ENCODE data around the gene KBTBD7.

Gene KBTBD7, protein sequence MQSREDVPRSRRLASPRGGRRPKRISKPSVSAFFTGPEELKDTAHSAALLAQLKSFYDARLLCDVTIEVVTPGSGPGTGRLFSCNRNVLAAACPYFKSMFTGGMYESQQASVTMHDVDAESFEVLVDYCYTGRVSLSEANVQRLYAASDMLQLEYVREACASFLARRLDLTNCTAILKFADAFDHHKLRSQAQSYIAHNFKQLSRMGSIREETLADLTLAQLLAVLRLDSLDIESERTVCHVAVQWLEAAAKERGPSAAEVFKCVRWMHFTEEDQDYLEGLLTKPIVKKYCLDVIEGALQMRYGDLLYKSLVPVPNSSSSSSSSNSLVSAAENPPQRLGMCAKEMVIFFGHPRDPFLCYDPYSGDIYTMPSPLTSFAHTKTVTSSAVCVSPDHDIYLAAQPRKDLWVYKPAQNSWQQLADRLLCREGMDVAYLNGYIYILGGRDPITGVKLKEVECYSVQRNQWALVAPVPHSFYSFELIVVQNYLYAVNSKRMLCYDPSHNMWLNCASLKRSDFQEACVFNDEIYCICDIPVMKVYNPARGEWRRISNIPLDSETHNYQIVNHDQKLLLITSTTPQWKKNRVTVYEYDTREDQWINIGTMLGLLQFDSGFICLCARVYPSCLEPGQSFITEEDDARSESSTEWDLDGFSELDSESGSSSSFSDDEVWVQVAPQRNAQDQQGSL

DNA sequence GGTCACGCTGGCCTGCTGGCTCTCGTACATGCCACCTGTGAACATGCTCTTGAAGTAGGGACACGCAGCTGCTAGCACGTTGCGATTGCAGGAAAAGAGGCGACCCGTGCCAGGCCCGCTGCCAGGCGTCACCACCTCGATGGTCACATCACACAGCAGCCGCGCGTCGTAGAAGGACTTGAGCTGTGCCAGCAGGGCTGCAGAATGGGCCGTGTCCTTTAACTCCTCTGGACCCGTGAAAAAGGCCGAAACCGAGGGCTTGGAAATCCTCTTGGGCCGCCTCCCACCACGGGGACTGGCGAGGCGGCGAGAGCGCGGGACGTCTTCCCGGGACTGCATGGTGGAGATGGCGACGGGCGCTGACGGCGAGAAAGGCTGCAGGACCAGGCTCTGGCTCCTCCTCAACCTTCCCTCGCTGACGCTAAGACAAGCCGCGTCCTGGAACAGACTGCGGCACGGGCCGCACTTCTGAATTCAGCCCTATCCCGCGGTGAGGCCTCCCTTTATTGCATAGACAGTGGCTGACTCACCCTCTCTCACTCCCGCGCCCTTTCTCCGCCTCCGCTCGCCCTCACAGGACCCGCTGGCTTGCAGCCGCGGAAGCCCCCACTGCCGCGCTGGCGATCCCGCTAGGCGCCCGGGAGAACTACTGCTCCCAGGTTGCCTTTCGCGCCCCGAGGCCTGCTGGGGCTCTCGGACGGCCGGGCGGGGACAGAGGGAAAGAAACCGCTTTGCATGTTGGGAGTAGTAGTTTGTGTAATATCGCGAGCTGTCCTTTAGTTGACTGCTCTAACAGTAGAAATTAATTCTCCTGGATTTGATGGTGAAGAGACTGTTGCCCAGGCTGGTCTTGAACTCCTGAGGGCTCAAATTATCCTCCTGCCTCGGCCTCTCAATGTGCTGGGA is at the start of gene KBTBD7:
KBTBD7 (minus strand) TSS at position 651 of the 906 bp plus-strand sequence; CDS start at position 339, 312 bp downstream.
- peak within 1 kb of the TSS; percentile 90 for H3K27ac Mint-ChIP-seq
- H3K9me3 Mint-ChIP-seq: peaks cover 9% of the 10 kb centered on the region
- H3K4me3 Mint-ChIP-seq: peak within 1 kb of the TSS; percentile 83
- peaks cover 44% of the 10 kb centered on the region for H3K4me1 Mint-ChIP-seq (ENCODE audit: low read depth)
- H3K36me3 Mint-ChIP-seq (ENCODE audit: low read depth): peaks cover 3% of the 10 kb centered on the region
- no peaks in the 10 kb centered on the region for H3K27me3 Mint-ChIP-seq

DNA sequence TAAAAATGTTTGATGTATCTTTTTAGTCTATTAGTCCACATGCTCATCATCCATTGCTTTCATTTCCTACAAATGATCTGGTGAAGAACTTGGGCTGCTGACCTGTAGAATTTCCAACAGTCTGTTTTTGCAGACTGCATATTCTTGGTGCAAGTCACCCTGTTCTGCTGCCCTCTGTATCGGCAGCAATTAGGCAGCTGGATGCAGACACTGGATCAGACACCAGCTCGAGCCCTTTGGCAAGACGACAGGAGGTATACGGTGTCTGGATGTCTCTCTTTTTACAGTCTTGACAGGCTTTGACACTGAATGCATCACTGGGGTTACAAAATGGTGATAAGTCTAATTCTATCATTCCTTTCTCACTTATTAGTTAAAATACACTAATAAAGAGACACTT is 47.3 kb upstream of the KBTBD7 start:
- H3K9me3 Mint-ChIP-seq: no peaks in the 10 kb centered on the region
- peak overlapping the region; percentile 12 for H3K27ac Mint-ChIP-seq
- H3K27me3 Mint-ChIP-seq: no peaks in the 10 kb centered on the region
- H3K36me3 Mint-ChIP-seq (ENCODE audit: low read depth): peaks cover 43% of the 10 kb centered on the region
- H3K4me1 Mint-ChIP-seq (ENCODE audit: low read depth): no peaks in the 10 kb centered on the region
- H3K4me3 Mint-ChIP-seq: no peak overlapping the region

DNA sequence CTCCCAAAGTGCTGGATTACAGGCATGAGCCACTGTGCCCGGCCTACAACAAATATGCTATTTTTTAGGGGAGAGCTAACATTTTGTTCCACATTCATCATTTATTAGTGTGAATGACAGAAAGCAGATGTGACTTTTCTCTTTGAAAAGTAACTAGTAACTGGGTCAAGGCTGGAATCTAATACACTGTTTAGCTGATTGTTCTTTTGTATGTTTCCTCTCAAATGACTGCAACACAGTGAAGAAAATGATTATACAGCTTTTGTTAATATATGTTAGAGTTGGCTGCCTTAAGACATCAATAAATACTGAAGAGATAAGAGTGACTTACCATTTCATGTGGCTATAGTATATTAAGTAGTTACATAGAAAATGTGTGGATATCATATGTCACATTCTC is 42.0 kb upstream of the KBTBD7 start:
- Mint-ChIP-seq H3K27me3 (no peaks in the 10 kb centered on the region), H3K27ac (no peak overlapping the region), H3K36me3 (ENCODE audit: low read depth) (peaks cover 56% of the 10 kb centered on the region), H3K9me3 (no peaks in the 10 kb centered on the region), H3K4me1 (ENCODE audit: low read depth) (peaks cover 12% of the 10 kb centered on the region), H3K4me3 (no peak overlapping the region)

DNA sequence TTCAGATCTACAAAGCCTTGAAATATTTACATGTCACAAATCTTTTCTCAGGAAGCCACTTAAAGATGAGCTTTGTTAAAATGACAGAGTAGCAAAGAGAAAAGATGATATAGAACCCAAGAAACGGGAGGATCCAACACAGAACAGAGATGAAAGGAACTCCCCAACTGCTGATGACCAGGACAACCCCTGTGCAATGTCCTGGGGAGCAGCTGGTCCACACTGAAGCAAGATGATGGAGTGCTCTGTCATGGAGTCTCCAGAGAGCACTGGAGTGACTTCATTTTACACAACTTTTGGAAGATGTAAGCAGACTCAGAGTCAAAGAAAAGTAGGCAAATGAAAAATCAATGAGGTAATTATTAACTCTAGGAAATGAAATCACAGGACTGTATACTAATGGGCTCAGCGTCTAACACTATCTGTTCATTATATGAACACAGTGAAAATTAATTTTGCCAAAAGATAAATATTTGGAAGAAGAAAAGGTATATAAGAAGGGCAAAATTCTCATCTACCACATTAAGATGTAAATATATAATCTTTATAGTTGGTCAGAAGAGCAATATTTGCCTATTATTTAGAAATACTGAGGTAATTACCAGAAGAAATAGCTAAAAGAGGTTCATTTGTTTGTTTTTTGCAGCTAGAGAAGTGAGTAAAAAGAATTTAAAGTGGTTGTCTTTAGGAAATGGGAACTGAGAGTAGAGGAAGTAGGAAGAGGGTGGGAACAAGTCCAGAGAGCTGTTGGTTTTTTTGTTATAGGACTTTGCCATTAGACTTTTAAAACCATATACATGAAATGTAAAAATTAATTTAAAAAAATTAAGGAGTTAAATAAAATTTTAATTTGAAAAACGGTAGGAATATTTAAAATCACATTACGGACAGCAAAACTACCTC is 38.5 kb upstream of the KBTBD7 start:
- peaks cover 12% of the 10 kb centered on the region for H3K4me1 Mint-ChIP-seq (ENCODE audit: low read depth)
- H3K4me3 Mint-ChIP-seq: no peak overlapping the region
- peaks cover 54% of the 10 kb centered on the region for H3K36me3 Mint-ChIP-seq (ENCODE audit: low read depth)
- no peaks in the 10 kb centered on the region for H3K27me3 Mint-ChIP-seq
- no peak overlapping the region for H3K27ac Mint-ChIP-seq
- H3K9me3 Mint-ChIP-seq: no peaks in the 10 kb centered on the region

DNA sequence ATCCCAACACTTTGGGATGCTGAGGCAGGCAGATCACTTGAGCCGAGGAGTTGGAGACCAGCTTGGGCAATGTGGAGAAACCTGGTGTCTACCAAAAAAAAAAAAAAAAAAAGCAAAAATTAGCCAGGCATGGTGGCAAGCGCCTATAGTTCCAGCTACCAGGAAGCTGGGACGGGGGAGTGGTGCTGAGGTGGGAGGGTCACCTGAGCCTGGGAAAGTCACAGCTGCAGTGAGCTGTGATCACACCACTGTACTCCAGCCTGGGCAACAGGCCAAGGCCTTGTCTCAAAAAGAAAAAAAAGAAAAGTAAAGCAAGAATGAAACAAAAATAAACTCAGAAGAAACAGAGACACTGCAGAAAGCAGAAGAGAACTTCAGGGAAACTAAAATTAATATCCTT is 37.4 kb upstream of the KBTBD7 start:
- H3K27ac Mint-ChIP-seq: no peak overlapping the region
- no peak overlapping the region for H3K4me3 Mint-ChIP-seq
- H3K4me1 Mint-ChIP-seq (ENCODE audit: low read depth): peaks cover 12% of the 10 kb centered on the region
- H3K36me3 Mint-ChIP-seq (ENCODE audit: low read depth): peaks cover 54% of the 10 kb centered on the region
- H3K9me3 Mint-ChIP-seq: no peaks in the 10 kb centered on the region
- H3K27me3 Mint-ChIP-seq: no peaks in the 10 kb centered on the region

DNA sequence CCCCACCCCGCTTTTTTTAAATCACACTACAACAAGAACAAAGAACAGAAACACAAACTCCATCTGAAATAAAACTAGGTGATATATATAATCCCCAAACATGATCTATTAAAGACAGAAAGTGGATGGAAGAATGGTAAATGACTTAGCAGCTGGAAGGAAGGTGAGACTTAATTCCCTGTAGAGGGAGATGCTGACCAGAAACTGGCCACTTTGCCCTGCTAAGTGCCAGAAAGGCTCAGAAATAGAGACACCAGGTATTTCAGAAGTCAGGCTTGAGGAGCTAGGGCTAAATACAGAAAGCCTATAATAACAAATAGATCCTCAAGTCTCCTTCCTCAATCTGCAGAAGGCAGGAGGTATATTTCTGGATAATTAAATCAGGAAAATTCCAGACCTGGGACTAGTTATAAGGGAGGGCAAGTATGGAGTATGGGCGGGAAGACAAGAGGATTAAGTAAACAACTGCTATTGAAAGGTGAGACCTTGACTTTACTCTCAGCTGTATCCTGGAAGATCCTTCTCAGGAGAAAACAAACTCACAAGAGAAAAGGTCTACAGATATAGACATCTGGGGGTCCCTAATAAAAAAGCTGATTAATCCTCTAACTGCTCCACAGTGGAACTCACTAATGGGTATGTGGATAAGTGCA is 36.8 kb upstream of the KBTBD7 start:
- no peak overlapping the region for H3K4me3 Mint-ChIP-seq
- H3K27me3 Mint-ChIP-seq: no peaks in the 10 kb centered on the region
- no peak overlapping the region for H3K27ac Mint-ChIP-seq
- peaks cover 54% of the 10 kb centered on the region for H3K36me3 Mint-ChIP-seq (ENCODE audit: low read depth)
- peaks cover 12% of the 10 kb centered on the region for H3K4me1 Mint-ChIP-seq (ENCODE audit: low read depth)
- H3K9me3 Mint-ChIP-seq: no peaks in the 10 kb centered on the region

DNA sequence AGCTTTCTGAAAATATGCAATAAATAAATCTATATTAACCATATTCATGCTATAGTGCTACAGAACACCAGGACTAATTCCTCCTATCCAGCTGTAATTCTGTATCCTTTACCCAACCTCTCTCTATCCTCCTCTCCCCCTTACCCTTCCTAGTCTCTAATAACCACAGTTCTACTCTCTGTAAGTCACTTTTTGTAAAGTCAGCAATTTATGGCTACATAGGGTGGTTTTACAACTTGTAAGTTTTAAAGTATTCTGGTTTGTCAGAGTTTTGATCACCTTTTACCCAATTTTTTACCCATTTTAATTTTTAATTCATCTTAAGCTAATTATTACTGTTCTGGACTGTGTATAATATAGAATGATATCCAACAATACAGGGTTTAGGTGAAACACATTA is 35.0 kb upstream of the KBTBD7 start:
- H3K9me3 Mint-ChIP-seq: no peaks in the 10 kb centered on the region
- peaks cover 12% of the 10 kb centered on the region for H3K4me1 Mint-ChIP-seq (ENCODE audit: low read depth)
- H3K27ac Mint-ChIP-seq: no peak overlapping the region
- no peak overlapping the region for H3K4me3 Mint-ChIP-seq
- peaks cover 53% of the 10 kb centered on the region for H3K36me3 Mint-ChIP-seq (ENCODE audit: low read depth)
- H3K27me3 Mint-ChIP-seq: no peaks in the 10 kb centered on the region

DNA sequence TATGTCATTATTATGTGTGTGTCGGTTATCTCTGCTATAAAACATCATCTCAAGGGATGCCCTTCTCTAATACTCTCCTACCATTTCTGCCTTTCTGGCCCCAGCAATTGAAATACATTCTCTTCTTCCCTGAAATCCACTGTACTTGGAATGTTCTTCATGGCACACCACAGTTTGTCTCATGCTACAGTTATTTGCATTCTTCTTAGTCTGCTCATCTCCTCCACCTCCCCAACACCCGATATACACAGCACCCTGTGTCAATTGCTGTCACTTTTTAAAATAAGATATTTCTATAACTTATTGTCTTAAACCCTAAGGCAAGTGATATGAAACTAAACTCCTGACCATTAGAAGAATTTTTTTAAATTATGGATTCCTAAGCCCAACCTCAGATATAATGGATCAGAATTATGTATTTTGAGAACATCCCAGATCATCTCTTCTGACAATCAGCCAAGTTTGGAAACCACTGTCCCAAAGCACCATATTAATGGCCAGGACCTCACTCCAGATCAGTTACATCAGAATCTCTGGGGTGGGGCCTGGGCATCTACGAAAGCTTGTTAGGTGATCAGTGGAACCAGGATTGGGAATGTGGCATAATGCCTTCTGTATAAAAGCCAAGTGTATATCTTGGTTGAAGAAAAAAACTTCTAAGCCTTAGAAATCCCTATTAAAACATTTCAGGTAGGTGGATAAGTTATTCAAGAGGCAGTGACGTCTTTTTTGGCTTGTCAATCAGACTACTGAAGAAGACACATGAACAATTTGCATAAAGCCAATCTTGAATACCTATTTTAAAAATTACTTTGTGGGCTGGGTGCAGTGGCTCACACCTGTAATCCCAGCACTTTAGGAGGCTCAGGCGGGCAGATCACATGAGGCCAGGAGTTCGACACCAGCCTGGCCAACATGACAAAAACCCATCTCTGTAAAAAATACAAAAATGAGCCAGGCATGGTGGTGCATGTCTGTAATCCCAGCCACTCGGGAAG is 30.0 kb upstream of the KBTBD7 start:
- no peak overlapping the region for H3K27ac Mint-ChIP-seq
- H3K36me3 Mint-ChIP-seq (ENCODE audit: low read depth): peaks cover 52% of the 10 kb centered on the region

DNA sequence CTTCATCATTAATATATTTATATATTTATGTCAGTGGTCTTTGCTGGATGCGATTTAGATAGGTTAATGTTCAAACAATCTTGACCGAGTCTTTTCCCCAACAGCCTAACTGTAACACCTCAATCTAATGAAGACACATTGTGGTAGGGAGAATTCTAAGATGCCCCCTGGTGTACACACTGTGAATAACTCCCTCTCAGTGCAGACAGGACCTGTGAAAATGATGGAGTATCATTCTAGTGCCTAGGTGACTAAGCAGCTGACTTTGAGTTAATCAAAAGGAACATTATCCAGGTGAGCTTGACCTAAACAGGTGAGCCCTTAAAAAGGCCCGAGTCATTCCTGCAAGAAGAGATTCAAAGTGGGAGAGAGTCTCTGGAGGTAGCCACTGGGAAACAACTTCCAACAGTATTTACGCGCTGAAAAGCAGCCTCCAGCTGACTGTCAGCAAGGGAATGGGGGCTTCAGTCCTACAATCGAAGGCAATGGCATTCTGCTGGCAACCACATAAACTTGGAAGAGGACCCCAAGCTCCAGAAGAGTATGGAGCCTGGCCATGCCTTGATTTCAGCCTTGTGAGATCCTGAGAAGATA is 28.0 kb upstream of the KBTBD7 start:
- no peaks in the 10 kb centered on the region for H3K9me3 Mint-ChIP-seq
- H3K27ac Mint-ChIP-seq: no peak overlapping the region
- peaks cover 57% of the 10 kb centered on the region for H3K36me3 Mint-ChIP-seq (ENCODE audit: low read depth)

More for the DNA sequence above, 30.0 kb upstream of the KBTBD7 start:
- Mint-ChIP-seq H3K27me3 (no peaks in the 10 kb centered on the region), H3K4me1 (ENCODE audit: low read depth) (peaks cover 2% of the 10 kb centered on the region), H3K9me3 (no peaks in the 10 kb centered on the region), H3K4me3 (no peak overlapping the region)

DNA sequence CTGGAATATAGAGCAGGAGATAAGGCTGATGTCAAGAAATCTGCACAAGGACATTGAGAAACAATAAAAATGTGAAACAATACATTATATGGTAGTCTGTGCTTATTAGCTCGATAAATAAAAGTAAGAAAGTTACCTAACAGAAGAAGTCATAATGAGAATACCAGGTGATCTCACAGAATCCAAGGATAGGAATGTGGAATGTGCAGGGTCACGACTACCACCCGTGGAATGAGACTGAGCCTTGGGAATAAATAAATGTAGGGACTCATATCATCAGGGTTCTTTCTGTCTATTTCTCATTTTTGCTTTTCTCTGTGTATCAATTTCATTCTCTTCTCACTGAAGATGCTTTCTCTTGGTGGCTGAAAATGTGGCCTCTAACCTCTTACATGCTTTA is 26.0 kb upstream of the KBTBD7 start:
- Mint-ChIP-seq H3K27ac (no peak overlapping the region), H3K4me3 (no peak overlapping the region), H3K36me3 (ENCODE audit: low read depth) (peaks cover 51% of the 10 kb centered on the region), H3K4me1 (ENCODE audit: low read depth) (peaks cover 5% of the 10 kb centered on the region), H3K9me3 (no peaks in the 10 kb centered on the region), H3K27me3 (no peaks in the 10 kb centered on the region)

More for the DNA sequence above, 28.0 kb upstream of the KBTBD7 start:
- no peaks in the 10 kb centered on the region for H3K27me3 Mint-ChIP-seq
- H3K4me1 Mint-ChIP-seq (ENCODE audit: low read depth): peaks cover 5% of the 10 kb centered on the region
- no peak overlapping the region for H3K4me3 Mint-ChIP-seq

DNA sequence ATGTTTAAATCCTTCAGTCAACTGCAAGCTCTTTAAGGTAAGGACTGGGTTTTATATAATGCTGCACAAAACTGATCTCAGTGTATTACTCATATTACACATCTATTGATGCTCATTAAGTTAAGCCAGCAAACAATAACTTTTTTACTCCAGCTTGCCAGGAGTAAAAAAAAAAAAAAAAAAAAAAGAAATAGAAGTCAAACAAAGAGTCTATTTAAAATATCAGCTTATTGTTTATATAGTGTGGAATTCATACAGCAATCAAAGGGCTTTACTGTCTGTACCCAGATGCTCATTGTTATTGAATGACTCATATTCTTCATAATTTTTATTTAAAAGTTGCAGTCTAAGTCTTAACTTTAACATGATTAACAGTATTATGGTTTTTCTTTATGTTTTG is 21.8 kb upstream of the KBTBD7 start:
- Mint-ChIP-seq H3K36me3 (ENCODE audit: low read depth) (peaks cover 38% of the 10 kb centered on the region), H3K4me3 (no peak overlapping the region), H3K27me3 (no peaks in the 10 kb centered on the region), H3K27ac (no peak overlapping the region), H3K9me3 (no peaks in the 10 kb centered on the region), H3K4me1 (ENCODE audit: low read depth) (peaks cover 5% of the 10 kb centered on the region)

DNA sequence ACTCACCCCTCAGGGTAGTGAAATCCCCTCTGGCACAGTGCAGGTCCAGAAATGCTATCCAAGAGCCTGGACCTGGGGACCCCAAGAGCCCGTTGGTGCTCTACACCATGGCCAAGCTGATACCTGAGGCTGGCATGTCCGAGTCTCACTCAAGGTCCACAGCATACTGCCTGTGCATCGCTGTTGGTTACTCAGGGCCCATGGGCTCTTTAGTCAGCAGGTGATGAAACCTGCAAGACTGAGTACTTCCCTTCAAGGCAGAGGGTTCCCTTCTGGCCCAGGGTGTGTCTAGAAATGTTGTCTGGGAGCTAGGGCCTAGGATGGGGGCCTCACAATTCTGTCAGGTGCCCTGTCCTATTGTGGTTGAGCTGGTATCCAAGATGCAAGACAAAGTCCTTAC is 19.6 kb upstream of the KBTBD7 start:
- Mint-ChIP-seq H3K27ac (no peak overlapping the region), H3K27me3 (no peaks in the 10 kb centered on the region), H3K4me3 (no peak overlapping the region), H3K36me3 (ENCODE audit: low read depth) (peaks cover 27% of the 10 kb centered on the region), H3K4me1 (ENCODE audit: low read depth) (no peaks in the 10 kb centered on the region), H3K9me3 (peaks cover 7% of the 10 kb centered on the region)

All from stimulated activated naive CD8-positive, alpha-beta T cell treated with anti-CD3 and anti-CD28 coated beads, Interleukin-15, Interleukin-2, amounts not matched to agents 100 ng/mL and 50 ng/mL, for 24 hours (primary cell).